Measurements from ENCODE around the gene ZNF660. TPM values are rescaled to one million over a fixed set of nuclear protein-coding genes. Genes with fewer than 3 reads are reported as not detected.

ZNF660 gene
- total RNA-seq, 4 donors from 2014 or later, result 0.82 to 5.0 (median 3.5) TPM

- Histone ChIP-seq H3K4me3 (no peak overlapping the region), H3K4me1 (no peaks in the 10 kb centered on the region), H3K27ac (no peak overlapping the region), H3K9me3 (peaks cover 0 to 12% (median 0%) of the 10 kb centered on the region in 3 donors), H3K36me3 (peaks cover 0 to 42% of the 10 kb centered on the region in 2 donors), H3K27me3 (no peaks in the 10 kb centered on the region)
- TF ChIP-seq EP300 (IDR thresholded peaks at IDR 0.05) (no peak), POLR2A (IDR thresholded peaks at IDR 0.05) (no peak), POLR2AphosphoS5 (IDR thresholded peaks at IDR 0.05) (no peak)
- TF ChIP-seq, protein P1, sequence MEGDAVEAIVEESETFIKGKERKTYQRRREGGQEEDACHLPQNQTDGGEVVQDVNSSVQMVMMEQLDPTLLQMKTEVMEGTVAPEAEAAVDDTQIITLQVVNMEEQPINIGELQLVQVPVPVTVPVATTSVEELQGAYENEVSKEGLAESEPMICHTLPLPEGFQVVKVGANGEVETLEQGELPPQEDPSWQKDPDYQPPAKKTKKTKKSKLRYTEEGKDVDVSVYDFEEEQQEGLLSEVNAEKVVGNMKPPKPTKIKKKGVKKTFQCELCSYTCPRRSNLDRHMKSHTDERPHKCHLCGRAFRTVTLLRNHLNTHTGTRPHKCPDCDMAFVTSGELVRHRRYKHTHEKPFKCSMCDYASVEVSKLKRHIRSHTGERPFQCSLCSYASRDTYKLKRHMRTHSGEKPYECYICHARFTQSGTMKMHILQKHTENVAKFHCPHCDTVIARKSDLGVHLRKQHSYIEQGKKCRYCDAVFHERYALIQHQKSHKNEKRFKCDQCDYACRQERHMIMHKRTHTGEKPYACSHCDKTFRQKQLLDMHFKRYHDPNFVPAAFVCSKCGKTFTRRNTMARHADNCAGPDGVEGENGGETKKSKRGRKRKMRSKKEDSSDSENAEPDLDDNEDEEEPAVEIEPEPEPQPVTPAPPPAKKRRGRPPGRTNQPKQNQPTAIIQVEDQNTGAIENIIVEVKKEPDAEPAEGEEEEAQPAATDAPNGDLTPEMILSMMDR (IDR thresholded peaks at IDR 0.05), result no peak
- no peak for ATAC-seq
- 90 to 100% methylated on average over 2 of the region's 2 CpGs for WGBS, 2 donors (ENCODE audit: low coverage in 1 of 2)
These were observed 17.0 kb downstream of the ZNF660 start for GRCh38 chr3:44601749-44602148.

GRCh38 chr3:44612678-44613077 lies 27.9 kb downstream of the ZNF660 start:
- H3K4me3 ChIP-seq, result no peak overlapping the region
- H3K9me3 ChIP-seq, result no peaks in the 10 kb centered on the region
- H3K27ac ChIP-seq, result no peak overlapping the region
- no peaks in the 10 kb centered on the region for H3K27me3 ChIP-seq
- no peak for TF ChIP-seq POLR2A (IDR thresholded peaks at IDR 0.05)
- H3K4me1 ChIP-seq, result no peaks in the 10 kb centered on the region
- H3K36me3 ChIP-seq, result peaks cover 0 to 10% of the 10 kb centered on the region in 2 donors
- no peak for ATAC-seq

DNA sequence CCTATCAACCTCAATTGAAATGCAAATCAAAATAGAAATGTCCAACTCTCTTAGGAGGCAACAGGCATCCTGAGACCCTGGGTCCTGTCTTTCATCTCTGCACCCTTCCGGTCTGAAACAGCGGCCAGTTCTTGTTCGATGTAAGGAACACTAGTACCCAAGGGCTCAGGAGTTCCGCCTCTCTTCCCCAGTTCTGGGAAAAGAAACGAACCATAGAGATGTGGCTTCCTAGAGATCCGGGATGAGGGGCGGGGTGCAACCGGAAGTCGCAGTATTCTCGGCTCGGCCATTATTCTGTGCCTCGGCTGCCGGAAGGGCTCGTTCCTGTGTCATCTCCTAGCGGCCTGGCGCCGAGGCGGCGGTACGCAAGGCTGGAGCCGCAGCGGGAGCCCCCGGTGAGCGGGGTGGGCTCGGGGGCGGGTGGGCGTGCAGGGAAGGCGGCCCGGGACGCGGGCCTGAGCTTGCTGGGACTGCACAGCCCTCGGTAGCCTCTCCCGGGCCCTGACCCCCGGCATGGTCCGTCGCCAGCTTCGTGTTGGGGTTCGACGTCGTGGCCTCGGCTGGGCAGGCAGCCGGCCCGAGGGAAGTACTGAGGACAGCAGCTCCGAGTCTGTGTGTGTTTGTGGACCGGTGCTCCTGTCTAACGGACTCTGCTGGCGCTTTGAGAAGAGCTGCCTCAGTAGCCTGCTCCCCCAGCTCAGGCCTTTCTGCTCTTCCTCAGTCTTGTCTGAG lies 40.2 kb downstream of the ZNF660 start, which contains the start of gene ZNF197:
ZNF197 (plus strand) TSS at position 288 of the 732 bp plus-strand sequence. CDS start 4,119 bp downstream, outside the sequence.
- H3K4me3 ChIP-seq, result peak within 1 kb of the TSS; percentile 75 to 89
- peak; percentile 97 for ATAC-seq
- H3K9me3 ChIP-seq, result no peaks in the 10 kb centered on the region
- H3K27me3 ChIP-seq, result no peaks in the 10 kb centered on the region
- H3K36me3 ChIP-seq, result peaks cover 0 to 12% of the 10 kb centered on the region in 2 donors
- WGBS, 2 donors (ENCODE audit: low coverage in 1 of 2), result 7% methylated on average over 3 of the region's 47 CpGs; no CpG with 5 or more reads in 1 of the 2 donors
- TF ChIP-seq POLR2A (IDR thresholded peaks at IDR 0.05), result peak; percentile 26 to 41
- TF ChIP-seq POLR2AphosphoS5 (IDR thresholded peaks at IDR 0.05), result peak; percentile 85
- TF ChIP-seq, protein P1 (IDR thresholded peaks at IDR 0.05), result peak in 1 of 4 experiments; percentile 59
- TF ChIP-seq EP300 (IDR thresholded peaks at IDR 0.05), result no peak
- peaks cover 10 to 47% (median 12%) of the 10 kb centered on the region in 3 donors for H3K4me1 ChIP-seq
- H3K27ac ChIP-seq, result peak within 1 kb of the TSS; percentile 80 to 93 (median 92)

DNA sequence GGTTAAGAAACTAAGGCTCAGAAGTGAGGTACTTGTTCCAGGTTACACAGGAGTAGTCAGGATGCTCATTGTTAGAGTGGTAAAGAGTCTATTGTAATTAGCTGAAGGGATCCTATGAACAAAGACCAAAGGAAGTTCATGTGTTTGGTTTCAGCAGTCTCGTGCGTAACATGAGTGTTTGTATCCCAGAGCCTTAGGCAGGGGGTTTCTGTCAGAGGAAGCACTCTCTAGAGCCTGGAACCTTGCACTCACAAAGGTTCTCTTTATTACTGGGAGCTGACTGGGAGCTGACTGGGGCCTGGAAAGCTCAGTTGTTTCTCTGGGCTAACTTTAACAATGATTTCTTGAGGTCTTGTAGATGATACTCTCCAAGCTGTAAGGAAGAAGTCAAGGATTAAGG lies 44.0 kb downstream of the ZNF660 start:
- Histone ChIP-seq H3K9me3 (no peaks in the 10 kb centered on the region), H3K4me1 (peaks cover 10 to 47% (median 12%) of the 10 kb centered on the region in 3 donors), H3K4me3 (no peak overlapping the region), H3K27me3 (no peaks in the 10 kb centered on the region), H3K27ac (no peak overlapping the region), H3K36me3 (peaks cover 0 to 47% of the 10 kb centered on the region in 2 donors)
- 86% methylated on average over 2 of the region's 2 CpGs; no CpG with 5 or more reads in 1 of the 2 donors for WGBS, 2 donors (ENCODE audit: low coverage in 1 of 2)
- ATAC-seq, result no peak
- TF ChIP-seq POLR2A (IDR thresholded peaks at IDR 0.05), result no peak
- no peak for TF ChIP-seq POLR2AphosphoS5 (IDR thresholded peaks at IDR 0.05)

- Histone ChIP-seq H3K36me3 (peaks cover 0 to 82% of the 10 kb centered on the region in 2 donors), H3K27me3 (no peaks in the 10 kb centered on the region), H3K9me3 (peaks cover 0 to 5% (median 0%) of the 10 kb centered on the region in 3 donors), H3K4me1 (peaks cover 0 to 23% (median 0%) of the 10 kb centered on the region in 3 donors), H3K27ac (no peak overlapping the region), H3K4me3 (no peak overlapping the region)
- 100% methylated on average over 2 of the region's 3 CpGs; no CpG with 5 or more reads in 1 of the 2 donors for WGBS, 2 donors (ENCODE audit: low coverage in 1 of 2)
- TF ChIP-seq POLR2A (IDR thresholded peaks at IDR 0.05), result no peak
- TF ChIP-seq EP300 (IDR thresholded peaks at IDR 0.05), result no peak
- no peak for TF ChIP-seq POLR2AphosphoS5 (IDR thresholded peaks at IDR 0.05)
- TF ChIP-seq, protein P1 (IDR thresholded peaks at IDR 0.05), result no peak
- no peak for ATAC-seq
These were observed 47.4 kb downstream of the ZNF660 start for GRCh38 chr3:44632193-44632592.

GRCh38 chr3:44642337-44642736 lies 57.6 kb downstream of the ZNF660 start:
- H3K27ac ChIP-seq, result no peak overlapping the region
- 90 to 94% methylated on average over 3 to 4 of the region's 4 CpGs for WGBS, 2 donors (ENCODE audit: low coverage in 1 of 2)
- ATAC-seq, result no peak
- H3K36me3 ChIP-seq, result peaks cover 15 to 69% of the 10 kb centered on the region in 2 donors
- peaks cover 0 to 25% (median 0%) of the 10 kb centered on the region in 3 donors for H3K9me3 ChIP-seq
- no peaks in the 10 kb centered on the region for H3K4me1 ChIP-seq
- no peak overlapping the region for H3K4me3 ChIP-seq
- no peaks in the 10 kb centered on the region for H3K27me3 ChIP-seq
- no peak for TF ChIP-seq POLR2AphosphoS5 (IDR thresholded peaks at IDR 0.05)
- TF ChIP-seq EP300 (IDR thresholded peaks at IDR 0.05), result no peak
- TF ChIP-seq POLR2A (IDR thresholded peaks at IDR 0.05), result no peak
- TF ChIP-seq, protein P1 (IDR thresholded peaks at IDR 0.05), result no peak

Measured in gastroesophageal sphincter (tissue), 4 donors.